DND-41 (cell line): ENCODE data around the gene HLCS.

Experiments
- ATAC-seq: fragments of 200-7000 bp; cut with Tn5 transposase; 3 replicates; pipeline ENCODE4 v1.9.1; 2021; ENCODE audit warnings: low read depth; ENCODE audit not compliant: insufficient read depth
- DNase-seq: peaks from one replicate; pipeline ENCODE4 v3.0.0-alpha.2; 2020
- H2AFZ ChIP-seq: 2 replicates; pipeline ENCODE4 v1.6.0; 2012; ENCODE audit warnings: low read depth, low read length
- H3K27ac ChIP-seq: 2 replicates; pipeline ENCODE4 v1.5.1; 2012; ENCODE audit warnings: low read length, inconsistent platforms
- H3K27me3 ChIP-seq: fragments of 200-600 bp; sonication (generic); 2 replicates; pipeline ENCODE4 v1.6.0; 2012; ENCODE audit warnings: low read length, mild to moderate bottlenecking, inconsistent platforms; ENCODE audit not compliant: insufficient read depth, poor library complexity
- H3K36me3 ChIP-seq: 2 replicates; pipeline ENCODE4 v1.5.1; 2012; ENCODE audit warnings: low read length, inconsistent platforms; ENCODE audit not compliant: insufficient read depth
- H3K4me1 ChIP-seq: 2 replicates; pipeline ENCODE4 v1.5.1; 2012; ENCODE audit warnings: mild to moderate bottlenecking, low read length; ENCODE audit not compliant: insufficient read depth
- H3K4me2 ChIP-seq: 2 replicates; pipeline ENCODE4 v1.6.0; 2012; ENCODE audit warnings: mild to moderate bottlenecking, moderate library complexity, low read length, inconsistent platforms; ENCODE audit not compliant: insufficient read depth
- H3K4me3 ChIP-seq, 2 experiments: fragments of 200-600 bp in 1 of 2; shearing (Covaris generic) in 1 of 2; 2 replicates each; pipeline ENCODE4 v1.5.1; 2012 to 2016; ENCODE audit warnings: inconsistent platforms in 2 of 2, low read length in 2 of 2, mild to moderate bottlenecking in 2 of 2, low read depth in 1 of 2, moderate library complexity in 1 of 2
- H3K79me2 ChIP-seq: 2 replicates; pipeline ENCODE4 v1.6.0; 2012; ENCODE audit warnings: low read length, inconsistent platforms; ENCODE audit not compliant: insufficient read depth
- H3K9ac ChIP-seq: 2 replicates; pipeline ENCODE4 v1.6.0; 2012; ENCODE audit warnings: low read depth, mild to moderate bottlenecking, inconsistent platforms, low read length, moderate library complexity
- H3K9me3 ChIP-seq: 2 replicates; pipeline ENCODE4 v1.5.1; 2012; ENCODE audit warnings: low read length, moderate library complexity, mild to moderate bottlenecking, inconsistent platforms; ENCODE audit not compliant: insufficient read depth, severe bottlenecking
- H4K20me1 ChIP-seq: 2 replicates; pipeline ENCODE4 v1.6.0; 2012; ENCODE audit warnings: low read length; ENCODE audit not compliant: insufficient read depth
- EZH2 ChIP-seq: IDR thresholded peaks from 3 replicates; pipeline ENCODE4 v1.6.1; 2012; ENCODE audit warnings: borderline replicate concordance, low read depth, mild to moderate bottlenecking, moderate library complexity, low read length, inconsistent platforms; ENCODE audit not compliant: severe bottlenecking
- TF ChIP-seq, protein P1 (sequence below): IDR thresholded peaks from 2 replicates; pipeline ENCODE4 v1.5.1; 2012; ENCODE audit warnings: borderline replicate concordance, low read length, moderate library complexity, mild to moderate bottlenecking; ENCODE audit not compliant: poor library complexity, severe bottlenecking; ENCODE audit errors: extremely low read depth

The HLCS gene

DNA sequence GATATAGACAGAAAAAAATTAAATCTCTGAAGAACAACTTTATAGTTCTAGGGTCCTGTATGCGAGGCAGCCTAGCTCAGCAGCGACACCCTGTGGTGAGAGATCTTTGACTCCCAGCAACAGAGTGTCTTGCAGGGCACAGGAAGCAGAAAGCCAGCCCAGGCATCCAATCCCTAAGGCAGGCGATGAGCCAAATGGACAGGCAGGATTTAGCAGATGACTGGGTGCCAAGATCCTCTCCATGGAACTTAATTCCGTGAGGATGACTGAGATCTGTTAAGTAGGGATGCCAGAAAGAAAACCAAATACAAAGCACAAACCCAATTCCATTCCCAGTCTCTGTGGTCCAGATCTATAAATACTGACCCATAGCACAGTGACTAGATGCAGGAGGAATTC is 38.8 kb downstream of the HLCS start:
- H3K79me2 ChIP-seq: no peaks in the 10 kb centered on the region
- H3K9ac ChIP-seq: no peak overlapping the region
- peaks cover 21% of the 10 kb centered on the region for H3K36me3 ChIP-seq
- peak; percentile 70 for DNase-seq
- no peaks in the 10 kb centered on the region for H3K4me1 ChIP-seq
- no peak overlapping the region for H2AFZ ChIP-seq
- no peaks in the 10 kb centered on the region for H4K20me1 ChIP-seq
- ATAC-seq: peak; percentile 89
- H3K4me3 ChIP-seq: no peak overlapping the region
- H3K27me3 ChIP-seq: no peaks in the 10 kb centered on the region
- no peak overlapping the region for H3K27ac ChIP-seq
- no peak for TF ChIP-seq EZH2
- TF ChIP-seq, protein P1, sequence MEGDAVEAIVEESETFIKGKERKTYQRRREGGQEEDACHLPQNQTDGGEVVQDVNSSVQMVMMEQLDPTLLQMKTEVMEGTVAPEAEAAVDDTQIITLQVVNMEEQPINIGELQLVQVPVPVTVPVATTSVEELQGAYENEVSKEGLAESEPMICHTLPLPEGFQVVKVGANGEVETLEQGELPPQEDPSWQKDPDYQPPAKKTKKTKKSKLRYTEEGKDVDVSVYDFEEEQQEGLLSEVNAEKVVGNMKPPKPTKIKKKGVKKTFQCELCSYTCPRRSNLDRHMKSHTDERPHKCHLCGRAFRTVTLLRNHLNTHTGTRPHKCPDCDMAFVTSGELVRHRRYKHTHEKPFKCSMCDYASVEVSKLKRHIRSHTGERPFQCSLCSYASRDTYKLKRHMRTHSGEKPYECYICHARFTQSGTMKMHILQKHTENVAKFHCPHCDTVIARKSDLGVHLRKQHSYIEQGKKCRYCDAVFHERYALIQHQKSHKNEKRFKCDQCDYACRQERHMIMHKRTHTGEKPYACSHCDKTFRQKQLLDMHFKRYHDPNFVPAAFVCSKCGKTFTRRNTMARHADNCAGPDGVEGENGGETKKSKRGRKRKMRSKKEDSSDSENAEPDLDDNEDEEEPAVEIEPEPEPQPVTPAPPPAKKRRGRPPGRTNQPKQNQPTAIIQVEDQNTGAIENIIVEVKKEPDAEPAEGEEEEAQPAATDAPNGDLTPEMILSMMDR: peak; percentile 82
- no peak overlapping the region for H3K4me2 ChIP-seq
- H3K9me3 ChIP-seq: no peaks in the 10 kb centered on the region

DNA sequence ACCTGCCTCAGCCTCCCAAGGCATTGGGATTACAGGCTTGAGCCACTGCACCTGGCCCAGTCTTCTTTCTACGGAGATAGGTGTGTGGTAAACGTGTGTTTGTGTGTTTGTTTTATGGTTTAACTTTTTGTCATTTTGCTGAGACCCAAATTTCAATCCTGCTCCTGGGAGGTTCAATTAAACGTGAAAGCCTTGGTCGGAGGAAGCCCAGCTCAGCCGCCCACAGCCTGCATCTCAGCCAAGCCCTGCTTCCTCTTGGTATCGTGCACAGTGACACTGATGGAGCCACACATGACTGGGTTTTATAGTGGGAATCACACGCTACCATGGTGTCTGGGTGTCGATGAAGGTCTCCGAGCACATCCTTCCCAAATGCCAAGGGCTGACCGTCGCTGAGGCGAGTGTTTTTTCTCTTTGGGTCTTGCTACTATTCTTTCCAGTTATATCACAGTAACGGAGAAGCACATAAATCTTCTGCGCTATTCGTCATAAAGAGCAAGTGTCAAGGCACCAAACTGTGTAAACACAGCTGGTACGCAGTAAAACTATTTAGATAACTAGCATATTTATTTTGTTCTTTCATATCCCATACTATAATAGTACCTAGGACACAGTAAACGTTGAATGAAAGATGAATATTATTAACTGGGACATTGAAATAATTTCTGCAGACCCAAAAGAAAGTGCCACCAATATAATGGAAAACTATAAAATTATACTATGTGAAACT is 39.3 kb downstream of the HLCS start:
- no peak overlapping the region for H3K4me3 ChIP-seq
- TF ChIP-seq, protein P1: no peak
- no peak for TF ChIP-seq EZH2
- H4K20me1 ChIP-seq: no peaks in the 10 kb centered on the region
- ATAC-seq: 0 out of 3 replicates have a peak, but pooled peaks have one; percentile 5
- no peak overlapping the region for H2AFZ ChIP-seq
- H3K79me2 ChIP-seq: no peaks in the 10 kb centered on the region
- peaks cover 21% of the 10 kb centered on the region for H3K36me3 ChIP-seq
- H3K4me1 ChIP-seq: no peaks in the 10 kb centered on the region
- H3K4me2 ChIP-seq: no peak overlapping the region
- no peak overlapping the region for H3K9ac ChIP-seq
- H3K9me3 ChIP-seq: no peaks in the 10 kb centered on the region
- no peaks in the 10 kb centered on the region for H3K27me3 ChIP-seq
- no peak overlapping the region for H3K27ac ChIP-seq
- no peak for DNase-seq

DNA sequence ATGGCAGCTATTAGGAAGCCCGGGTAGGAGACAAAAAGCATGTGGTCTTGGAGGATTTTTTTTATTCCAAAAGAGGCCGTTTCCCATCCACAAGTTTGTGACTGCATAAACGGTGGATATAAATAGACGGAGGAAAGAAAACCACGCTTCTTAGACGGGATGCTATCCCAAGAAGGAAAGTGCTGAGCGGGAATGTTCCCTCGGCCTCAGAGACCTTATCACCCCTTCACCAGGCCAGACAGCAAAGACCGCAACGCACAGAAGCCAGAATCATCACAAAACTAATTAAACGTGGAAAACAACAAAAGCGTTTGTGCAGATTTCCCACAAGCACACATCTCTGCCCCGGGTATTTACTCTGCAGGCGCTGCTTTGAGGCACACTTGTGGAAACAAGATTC is 43.2 kb downstream of the HLCS start:
- no peak for ATAC-seq
- Histone ChIP-seq H3K36me3 (peaks cover 14% of the 10 kb centered on the region), H4K20me1 (no peaks in the 10 kb centered on the region; the same call in 1 of the 2 replicates), H3K79me2 (no peaks in the 10 kb centered on the region), H3K4me1 (no peaks in the 10 kb centered on the region), H2AFZ (no peak overlapping the region), H3K4me2 (no peak overlapping the region), H3K9ac (no peak overlapping the region), H3K4me3 (no peak overlapping the region), H3K27ac (no peak overlapping the region), H3K27me3 (no peaks in the 10 kb centered on the region), H3K9me3 (no peaks in the 10 kb centered on the region)
- TF ChIP-seq, protein P1: no peak
- no peak for TF ChIP-seq EZH2
- DNase-seq: no peak
